NCI-H524 (cell line): ENCODE data around the gene KASH5.
"Not testable (repeated sequence)": the region's sequence is repeated elsewhere in the genome, so short reads cannot be mapped to it uniquely, and the experiment has no call there.

Source experiments
- DNase-seq, 2 experiments: peaks; one replicate each; lab custom pipeline; 2025; lab: John Stamatoyannopoulos, UW

The KASH5 gene

GRCh38 chr19:49455773-49456172, 67.7 kb downstream of the KASH5 start:
- no peak for DNase-seq

- no peak for DNase-seq
Observed at GRCh38 chr19:49456326-49456725, 68.3 kb downstream of the KASH5 start.

GRCh38 chr19:49458567-49458903, 70.5 kb downstream of the KASH5 start:
- no peak for DNase-seq

- no peak for DNase-seq
Observed at GRCh38 chr19:49459388-49459787, 71.3 kb downstream of the KASH5 start.

GRCh38 chr19:49461130-49461529, 73.1 kb downstream of the KASH5 start:
- DNase-seq = not testable (repeated sequence)

GRCh38 chr19:49461656-49462055, 73.6 kb downstream of the KASH5 start:
- no peak for DNase-seq

GRCh38 chr19:49462492-49462891, 74.4 kb downstream of the KASH5 start:
- DNase-seq = no peak

GRCh38 chr19:49463960-49464740, 76.1 kb downstream of the KASH5 start:
- DNase-seq = no peak

GRCh38 chr19:49465371-49465770, 77.3 kb downstream of the KASH5 start:
- no peak for DNase-seq
